GM12874 (cell line): ENCODE measurements around the gene CTSC.

ENCODE experiments used
- TF ChIP-seq, protein P1 (sequence below): IDR thresholded peaks from 2 replicates; pipeline ENCODE4 v1.5.1; 2011; ENCODE audit warnings: low read depth, mild to moderate bottlenecking, control low read depth, low read length, moderate library complexity; ENCODE audit not compliant: insufficient read depth

CTSC gene

GRCh38 chr11:88315981-88316441 is 21.5 kb downstream of the CTSC start:
- TF ChIP-seq, protein P1, sequence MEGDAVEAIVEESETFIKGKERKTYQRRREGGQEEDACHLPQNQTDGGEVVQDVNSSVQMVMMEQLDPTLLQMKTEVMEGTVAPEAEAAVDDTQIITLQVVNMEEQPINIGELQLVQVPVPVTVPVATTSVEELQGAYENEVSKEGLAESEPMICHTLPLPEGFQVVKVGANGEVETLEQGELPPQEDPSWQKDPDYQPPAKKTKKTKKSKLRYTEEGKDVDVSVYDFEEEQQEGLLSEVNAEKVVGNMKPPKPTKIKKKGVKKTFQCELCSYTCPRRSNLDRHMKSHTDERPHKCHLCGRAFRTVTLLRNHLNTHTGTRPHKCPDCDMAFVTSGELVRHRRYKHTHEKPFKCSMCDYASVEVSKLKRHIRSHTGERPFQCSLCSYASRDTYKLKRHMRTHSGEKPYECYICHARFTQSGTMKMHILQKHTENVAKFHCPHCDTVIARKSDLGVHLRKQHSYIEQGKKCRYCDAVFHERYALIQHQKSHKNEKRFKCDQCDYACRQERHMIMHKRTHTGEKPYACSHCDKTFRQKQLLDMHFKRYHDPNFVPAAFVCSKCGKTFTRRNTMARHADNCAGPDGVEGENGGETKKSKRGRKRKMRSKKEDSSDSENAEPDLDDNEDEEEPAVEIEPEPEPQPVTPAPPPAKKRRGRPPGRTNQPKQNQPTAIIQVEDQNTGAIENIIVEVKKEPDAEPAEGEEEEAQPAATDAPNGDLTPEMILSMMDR: no peak

- TF ChIP-seq, protein P1: no peak
Measured at GRCh38 chr11:88315015-88315414, 22.5 kb downstream of the CTSC start.

DNA sequence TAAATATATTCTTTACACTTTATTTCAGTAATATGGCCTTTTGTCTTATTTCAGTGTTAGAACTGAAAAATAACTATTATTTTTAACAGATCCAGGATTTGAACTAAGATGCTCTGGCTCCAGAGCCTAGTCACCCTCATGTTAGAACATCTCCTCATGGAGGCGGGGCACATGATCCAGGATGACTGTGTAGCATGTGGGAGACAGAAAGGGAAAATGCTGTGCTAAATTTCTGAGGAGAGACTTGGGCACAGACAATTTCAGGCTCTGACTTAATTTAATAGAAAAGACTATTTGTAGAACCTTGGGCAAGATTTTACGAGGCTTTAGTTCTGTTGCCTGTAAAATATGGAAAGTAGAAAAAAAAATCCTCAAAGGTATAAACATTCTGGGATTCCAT is 24.1 kb downstream of the CTSC start:
- TF ChIP-seq, protein P1: no peak

GRCh38 chr11:88312628-88313027 is 24.9 kb downstream of the CTSC start:
- TF ChIP-seq, protein P1: no peak

DNA sequence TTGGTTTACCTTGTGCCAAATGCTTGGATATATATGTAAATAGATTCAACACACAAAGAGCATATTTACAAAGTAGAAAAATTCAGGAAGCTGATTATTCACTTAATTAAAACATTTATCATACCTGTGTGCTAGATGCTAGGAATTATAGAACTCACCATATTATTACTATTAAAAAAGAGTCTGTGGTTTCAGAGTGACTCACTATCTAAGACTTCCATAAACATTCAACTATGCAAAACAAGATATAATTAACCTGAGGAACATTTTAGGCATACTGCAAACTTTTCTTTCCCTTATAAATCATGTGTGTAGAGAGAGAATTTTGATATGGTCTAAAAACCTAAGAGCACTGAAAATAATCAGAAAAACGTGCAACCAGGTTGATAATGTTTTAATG is 27.3 kb downstream of the CTSC start:
- TF ChIP-seq, protein P1: no peak

GRCh38 chr11:88308576-88308975 is 29.0 kb downstream of the CTSC start:
- TF ChIP-seq, protein P1: no peak

DNA sequence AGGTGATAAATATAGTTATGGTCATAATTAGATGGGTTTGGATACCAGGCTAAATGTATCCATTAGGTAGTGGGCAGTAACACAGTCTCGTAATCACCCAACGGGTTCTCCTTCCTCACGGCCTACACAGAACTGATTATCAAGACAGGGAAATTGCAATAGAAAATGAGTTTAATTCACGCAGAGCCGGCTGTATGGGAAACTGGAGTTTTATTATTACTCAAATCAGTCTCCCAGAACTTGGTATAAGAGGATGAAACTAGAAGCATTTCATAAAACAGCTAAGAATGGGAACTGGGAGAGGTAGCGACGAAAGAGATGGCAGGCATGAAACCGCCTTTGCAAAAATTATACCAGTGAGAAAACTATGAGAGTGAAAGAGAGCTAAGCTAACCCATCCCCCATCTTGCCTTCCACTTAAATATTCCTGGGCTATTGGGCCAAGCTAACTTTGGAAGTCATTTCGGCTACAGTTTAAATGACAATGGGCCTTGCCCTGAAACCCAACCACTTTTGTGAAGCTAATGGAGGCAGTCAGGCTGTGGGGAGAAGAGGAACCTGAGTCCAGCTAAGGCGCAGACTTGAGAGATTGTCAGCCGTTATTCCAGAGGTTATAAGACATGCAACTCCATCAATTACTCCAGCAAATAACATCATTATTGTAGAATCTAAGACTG is 29.6 kb downstream of the CTSC start:
- TF ChIP-seq, protein P1: no peak
